GM21825 (cell line): ENCODE measurements around the gene ATP6V1G1.

ENCODE experiments used
- ATAC-seq: cut with Tn5 transposase; IDR thresholded peaks from one replicate; pipeline ENCODE4 v1.9.1; 2021; ENCODE audit warnings: mild to moderate bottlenecking, moderate library complexity; ENCODE audit not compliant: unreplicated experiment

ATP6V1G1 gene

DNA sequence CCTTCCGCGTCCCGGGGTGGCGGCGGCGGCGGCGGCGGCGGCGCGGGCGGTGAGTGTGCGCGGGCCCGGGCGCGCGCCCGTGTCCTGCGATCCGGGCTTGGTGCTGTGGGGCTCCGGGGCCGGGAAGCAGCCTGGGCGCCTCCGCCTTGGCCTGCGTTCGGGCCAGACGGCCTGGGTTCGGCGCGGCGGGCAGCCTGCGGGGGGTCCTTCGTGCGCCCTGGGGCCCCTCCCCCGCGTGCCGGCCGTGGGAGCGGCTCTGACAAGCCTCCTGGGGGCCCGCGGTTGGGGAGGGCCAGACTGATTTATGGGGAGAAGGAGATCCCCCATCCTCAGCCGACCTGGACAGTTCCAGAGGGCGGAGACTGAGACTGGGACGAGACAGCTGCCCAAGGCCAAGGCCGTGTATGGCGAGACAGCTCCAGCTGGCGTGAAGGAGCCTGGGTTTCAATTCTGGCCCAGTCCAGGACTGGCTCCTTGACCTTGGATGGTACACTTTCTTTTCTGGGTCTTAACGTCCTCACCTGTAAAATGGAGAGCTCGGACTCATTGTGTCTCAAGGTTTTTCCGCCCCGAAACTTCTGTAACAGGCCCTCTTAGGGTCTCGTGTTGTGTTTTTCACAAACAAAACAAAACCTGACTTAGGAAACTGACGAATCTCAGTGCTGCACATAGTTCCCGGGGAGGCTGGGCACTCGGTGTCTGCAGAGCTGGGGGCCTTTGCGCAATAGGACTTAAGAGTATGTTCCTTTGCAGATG lies 24.1 kb downstream of the ATP6V1G1 start:
- peak; percentile 31 for ATAC-seq

DNA sequence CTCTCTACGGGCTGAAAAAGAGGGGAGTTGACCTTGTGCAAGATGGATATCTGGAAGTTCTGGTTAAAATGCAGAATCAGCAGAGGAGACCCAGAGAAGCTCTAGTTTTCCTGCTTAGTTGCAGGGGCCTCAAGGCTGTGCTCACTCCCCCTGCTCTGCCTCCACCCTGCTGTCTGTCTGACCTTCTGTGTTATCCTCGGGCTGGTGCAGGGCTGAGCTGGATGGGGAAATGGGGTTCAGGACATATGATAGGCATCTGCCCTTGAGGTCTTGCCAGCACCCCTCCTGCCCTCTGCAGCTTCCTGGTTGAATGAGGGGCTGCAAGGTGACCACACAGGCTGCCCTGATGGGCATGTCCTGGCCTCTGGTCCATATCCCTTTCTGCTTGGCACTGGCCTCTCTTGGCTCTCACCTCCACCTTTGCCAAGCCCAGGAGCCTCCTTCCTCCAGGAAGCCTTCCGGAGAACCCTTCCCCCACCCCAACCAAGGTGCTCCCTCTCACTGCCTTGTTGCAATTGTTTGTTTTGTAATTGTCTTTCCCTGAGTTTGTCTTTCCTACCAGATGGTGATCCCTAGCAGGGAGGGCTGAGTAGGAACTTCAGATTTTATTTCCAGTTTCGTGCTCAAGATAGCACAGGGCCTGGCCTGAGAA lies 24.8 kb downstream of the ATP6V1G1 start:
- ATAC-seq, result no peak

GRCh38 chr9:114613087-114613486 lies 25.5 kb downstream of the ATP6V1G1 start:
- no peak for ATAC-seq

GRCh38 chr9:114613919-114614318 lies 26.4 kb downstream of the ATP6V1G1 start:
- ATAC-seq, result no peak

DNA sequence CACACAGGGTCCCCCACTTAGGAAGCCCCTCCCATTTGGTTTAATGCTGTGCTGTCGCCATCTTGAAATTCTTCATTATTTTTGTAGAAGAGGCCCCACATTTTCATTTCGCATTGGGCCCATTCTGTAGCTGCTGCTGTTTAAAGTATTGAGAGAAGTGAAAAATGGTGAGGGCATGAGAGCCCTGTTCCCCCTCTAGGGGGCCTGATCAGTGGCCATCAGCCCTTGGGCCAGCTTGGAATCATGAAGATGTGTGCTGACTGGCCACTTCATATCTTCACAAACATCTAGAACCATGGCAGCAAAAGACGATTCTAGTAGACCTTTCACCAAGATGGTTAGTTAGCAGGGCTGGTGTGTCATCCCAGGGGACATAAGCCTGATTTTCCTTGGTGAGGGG lies 26.8 kb downstream of the ATP6V1G1 start:
- ATAC-seq, result no peak

DNA sequence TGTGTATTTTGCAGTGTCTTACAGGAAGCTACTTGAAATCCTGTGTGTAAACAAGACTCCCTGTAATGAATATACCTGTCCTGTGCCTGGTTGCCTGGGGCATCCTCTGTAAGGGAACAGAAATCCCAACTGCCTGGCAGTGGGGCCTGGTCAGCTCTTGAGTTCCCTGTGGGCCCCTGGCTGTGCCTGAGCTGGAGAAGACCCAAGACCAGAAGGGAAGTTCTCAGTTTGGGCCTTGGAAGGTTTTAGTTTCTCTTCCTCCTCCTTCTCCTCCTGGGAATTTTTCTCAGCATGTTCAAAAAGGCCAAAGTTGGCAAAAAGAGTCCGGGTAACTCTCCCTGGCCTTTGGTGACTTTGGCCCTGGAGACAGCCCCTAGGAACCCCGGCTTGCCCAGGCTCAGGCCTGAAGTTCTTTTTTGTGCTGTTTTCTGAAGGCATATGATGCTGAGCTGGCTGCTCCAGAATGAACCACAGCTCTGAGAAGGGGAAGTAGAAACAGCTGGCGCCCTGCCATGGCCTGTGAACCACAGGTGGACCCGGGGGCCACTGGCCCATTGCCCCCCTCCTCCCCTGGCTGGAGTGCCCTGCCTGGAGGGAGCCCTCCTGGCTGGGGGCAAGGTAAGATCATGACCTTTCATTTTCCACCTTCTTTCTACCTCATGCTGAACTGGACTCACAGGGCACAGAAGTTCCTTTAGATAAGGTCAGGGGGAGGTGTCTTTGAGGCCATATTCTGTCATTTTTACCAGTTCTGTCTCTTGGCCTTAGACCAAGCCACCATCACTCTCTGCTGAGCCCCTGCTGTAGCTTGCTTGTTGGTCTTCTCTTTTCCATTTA lies 29.3 kb downstream of the ATP6V1G1 start:
- ATAC-seq, result peak; percentile 68

DNA sequence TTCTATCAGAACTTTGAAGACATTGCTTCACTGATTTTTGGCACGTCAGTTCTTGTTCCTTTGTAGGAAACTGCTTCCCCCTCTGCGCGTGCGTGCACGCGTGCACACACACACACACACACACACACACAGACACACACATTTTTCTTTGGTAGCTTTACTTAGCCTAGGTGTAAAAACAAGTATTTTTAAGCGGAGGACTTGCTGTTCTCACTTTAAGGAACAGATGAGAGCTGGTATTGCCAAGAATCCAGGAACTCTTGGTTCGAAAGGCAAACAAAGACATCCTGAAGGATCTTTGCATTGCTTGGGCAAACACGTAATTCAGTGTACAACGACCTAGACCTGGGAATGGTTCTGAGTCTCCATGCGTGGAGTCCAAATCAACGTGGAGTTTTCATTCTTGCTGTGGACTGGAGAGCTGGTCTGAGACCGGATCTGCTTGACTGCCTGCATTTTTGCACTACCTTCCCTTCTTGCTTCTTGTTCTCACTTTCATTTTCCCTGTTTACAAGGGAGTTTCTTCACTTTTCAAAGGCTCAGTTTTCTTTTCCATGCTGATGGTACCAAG lies 31.7 kb downstream of the ATP6V1G1 start:
- ATAC-seq, result peak; percentile 40

GRCh38 chr9:114621561-114621960 lies 34.0 kb downstream of the ATP6V1G1 start:
- no peak for ATAC-seq

GRCh38 chr9:114621975-114622609 lies 34.5 kb downstream of the ATP6V1G1 start:
- ATAC-seq, result no peak

GRCh38 chr9:114624677-114625076 lies 37.1 kb downstream of the ATP6V1G1 start:
- ATAC-seq, result no peak

DNA sequence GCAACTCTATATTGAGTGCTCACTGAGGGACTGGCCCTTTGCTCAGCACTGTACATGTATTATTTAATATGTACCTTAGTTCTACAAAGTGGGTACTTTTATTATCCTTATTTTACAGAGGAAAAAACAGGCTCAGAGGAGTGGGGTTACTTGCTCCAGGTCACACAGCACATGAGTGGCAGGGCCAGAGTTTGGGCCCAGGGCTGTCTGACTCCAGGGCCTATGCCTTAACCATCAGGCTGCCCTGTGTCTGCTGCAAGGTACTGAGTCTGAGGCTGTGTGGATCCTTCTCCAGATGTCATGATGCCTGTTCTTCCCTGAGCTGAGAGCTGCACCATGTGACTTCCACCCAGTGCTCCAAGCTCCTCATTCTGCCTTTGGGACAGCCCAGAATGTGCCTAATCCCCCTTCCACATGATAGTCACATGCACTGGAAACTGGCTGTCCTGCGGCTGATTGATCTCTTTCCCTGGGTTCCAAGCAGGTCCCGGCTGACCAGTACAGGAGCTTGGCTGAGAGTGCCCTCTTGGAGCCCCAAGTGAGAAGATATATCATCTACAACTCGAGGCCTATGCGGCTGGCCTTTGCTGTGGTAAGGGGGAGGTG lies 38.9 kb downstream of the ATP6V1G1 start:
- no peak for ATAC-seq

- ATAC-seq, result no peak
These were observed 40.0 kb downstream of the ATP6V1G1 start for GRCh38 chr9:114627553-114627952.

DNA sequence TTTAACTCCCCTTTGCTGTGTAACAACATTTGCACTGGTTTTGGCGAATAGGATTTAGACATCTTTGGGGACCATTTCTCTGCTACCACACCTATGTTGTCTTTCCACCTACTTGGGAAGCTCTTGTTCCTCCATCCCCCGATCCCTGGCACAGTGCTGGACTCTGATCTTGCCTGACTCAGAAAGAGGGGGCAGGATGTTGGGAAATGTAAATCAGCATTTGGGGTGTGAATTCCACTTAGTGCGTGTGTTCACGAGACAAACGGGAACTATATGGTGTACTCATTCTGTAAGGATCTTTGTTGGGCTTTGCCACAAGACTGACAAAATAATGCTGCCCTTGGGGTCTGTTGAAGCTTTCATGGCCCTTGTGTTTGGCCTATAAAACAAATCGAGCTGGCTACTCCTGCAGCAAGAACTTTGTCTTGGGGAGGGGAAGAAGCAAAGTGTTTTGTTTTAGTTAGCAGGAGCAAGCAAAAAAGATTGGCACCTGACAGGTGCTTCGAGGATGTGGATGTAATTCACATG lies 42.1 kb downstream of the ATP6V1G1 start:
- ATAC-seq, result no peak

GRCh38 chr9:114631166-114631565 lies 43.6 kb downstream of the ATP6V1G1 start:
- no peak for ATAC-seq

GRCh38 chr9:114633438-114634089 lies 46.0 kb downstream of the ATP6V1G1 start:
- ATAC-seq, result no peak

DNA sequence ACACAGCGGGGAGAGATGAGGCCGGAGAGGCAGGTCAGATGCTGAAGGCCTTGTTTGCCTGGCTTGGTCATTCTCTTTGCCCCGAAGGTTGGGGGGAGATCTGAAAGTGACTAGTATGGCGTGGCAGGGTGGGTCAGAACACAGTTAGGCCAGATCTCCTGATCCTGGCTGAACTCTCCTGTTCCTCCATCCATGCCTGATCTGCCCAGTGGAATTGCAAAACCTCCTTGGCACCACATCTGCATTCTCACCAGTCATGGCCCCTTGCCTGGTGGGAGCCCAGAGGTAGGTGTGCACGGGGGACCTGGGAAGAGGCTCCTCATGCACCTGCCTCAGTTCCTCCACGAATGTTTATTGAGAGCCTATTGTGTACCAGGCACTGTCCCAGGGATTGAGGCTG lies 46.8 kb downstream of the ATP6V1G1 start:
- ATAC-seq, result no peak

GRCh38 chr9:114638404-114638803 lies 50.8 kb downstream of the ATP6V1G1 start:
- no peak for ATAC-seq

GRCh38 chr9:114641967-114642366 lies 54.4 kb downstream of the ATP6V1G1 start:
- no peak for ATAC-seq

DNA sequence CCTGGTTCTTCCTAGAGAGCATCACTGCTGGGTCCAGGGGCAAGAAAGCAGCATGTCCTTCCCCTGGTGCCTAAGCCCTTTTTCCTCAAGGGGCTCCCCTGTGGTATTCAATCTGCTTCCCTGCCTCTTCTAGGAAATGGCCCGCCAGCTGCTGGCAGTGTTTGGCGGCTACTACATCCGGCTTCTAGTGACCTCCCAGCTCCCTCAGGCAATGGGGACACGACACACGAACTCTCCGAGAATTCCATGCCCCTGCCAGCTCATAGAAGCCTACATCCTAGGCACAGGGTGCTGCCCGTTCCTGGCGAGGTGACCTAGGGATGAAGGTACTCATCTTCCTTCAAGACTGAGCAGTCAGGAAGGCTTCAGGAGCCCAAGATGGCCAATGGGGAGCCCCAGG lies 55.4 kb downstream of the ATP6V1G1 start:
- ATAC-seq, result no peak

- ATAC-seq, result no peak
These were observed 56.3 kb downstream of the ATP6V1G1 start for GRCh38 chr9:114643896-114644295.
